WTC11 (cell line): ENCODE measurements around the gene KNDC1. TPM values are rescaled to one million over a fixed set of nuclear protein-coding genes. Genes with fewer than 3 reads are reported as not detected.

Source experiments
- ATAC-seq: fragments of 200-7000 bp; cut with Tn5 transposase; 2 replicates; pipeline ENCODE4 v1.10.0; 2021; ENCODE audit warnings: mild to moderate bottlenecking, moderate library complexity
- CTCF ChIA-PET: fragments of 300-600 bp; sonication (Branson Sonifier 250); formaldehyde crosslinking; loops from one replicate; lab custom pipeline; 2021; ENCODE audit warnings: antibody characterized with exemption; lab: Charles Lee
- POLR2A ChIA-PET: fragments of 350-600 bp; sonication (Branson Sonifier 250); formaldehyde crosslinking; loops from one replicate; lab custom pipeline; 2021; ENCODE audit warnings: antibody characterized with exemption; lab: Charles Lee
- DNase-seq: peaks from one replicate; pipeline ENCODE4 v3.0.0; 2021; ENCODE audit warnings: low spot score
- H3K27ac Mint-ChIP-seq: 2 replicates; pipeline ENCODE4 v1.8.0; 2021; ENCODE audit warnings: mixed read lengths
- H3K27me3 Mint-ChIP-seq: 2 replicates; pipeline ENCODE4 v1.8.0; 2021; ENCODE audit warnings: low read depth, mild to moderate bottlenecking, moderate library complexity, mixed read lengths
- H3K36me3 Mint-ChIP-seq: 2 replicates; pipeline ENCODE4 v1.8.0; 2021; ENCODE audit warnings: mixed read lengths
- H3K4me1 Mint-ChIP-seq: 2 replicates; pipeline ENCODE4 v1.8.0; 2022; ENCODE audit warnings: mixed read lengths
- H3K4me3 Mint-ChIP-seq: 2 replicates; pipeline ENCODE4 v1.8.0; 2021; ENCODE audit warnings: mild to moderate bottlenecking, moderate library complexity, mixed read lengths
- H3K9me3 Mint-ChIP-seq: 2 replicates; pipeline ENCODE4 v1.8.0; 2021; ENCODE audit warnings: mixed read lengths
- CBFB ChIP-seq: sonication (generic); formaldehyde crosslinking; IDR thresholded peaks from 2 replicates; pipeline ENCODE4 v1.8.1; 2022; ENCODE audit warnings: mild to moderate bottlenecking, low read depth, missing genetic modification reagents
- CDX4 ChIP-seq: fragments of 250-450 bp; sonication (Bioruptor Pico); IDR thresholded peaks from 2 replicates; pipeline ENCODE4 v1.9.0; 2021; ENCODE audit warnings: moderate library complexity, mild to moderate bottlenecking, inconsistent platforms, borderline replicate concordance
- E2F1 ChIP-seq: sonication (generic); formaldehyde crosslinking; IDR thresholded peaks from 2 replicates; pipeline ENCODE4 v1.8.0; 2022; ENCODE audit warnings: mild to moderate bottlenecking, missing genetic modification reagents
- ERG ChIP-seq: fragments of 250-450 bp; sonication (Bioruptor Pico); IDR thresholded peaks from 2 replicates; pipeline ENCODE4 v1.8.0; 2021; ENCODE audit warnings: mild to moderate bottlenecking
- FOXJ3 ChIP-seq: sonication (generic); formaldehyde crosslinking; IDR thresholded peaks from 2 replicates; pipeline ENCODE4 v1.9.0; 2021; ENCODE audit warnings: missing genetic modification reagents, mild to moderate bottlenecking, borderline replicate concordance
- FOXP1 ChIP-seq: sonication (generic); formaldehyde crosslinking; IDR thresholded peaks from 2 replicates; pipeline ENCODE4 v1.8.0; 2022; ENCODE audit warnings: missing genetic modification reagents, mild to moderate bottlenecking, moderate library complexity, borderline replicate concordance
- GTF2I ChIP-seq: fragments of 250-450 bp; sonication (Bioruptor Pico); conservative IDR thresholded peaks from 2 replicates; pipeline ENCODE4 v1.4.0; 2021; ENCODE audit warnings: mild to moderate bottlenecking
- PREB ChIP-seq: sonication (generic); formaldehyde crosslinking; IDR thresholded peaks from 2 replicates; pipeline ENCODE4 v1.8.1; 2022; ENCODE audit warnings: mild to moderate bottlenecking, missing genetic modification reagents, moderate library complexity, borderline replicate concordance
- PRRX2 ChIP-seq: fragments of 250-450 bp; sonication (Bioruptor Pico); IDR thresholded peaks from 2 replicates; pipeline ENCODE4 v1.8.0; 2021; ENCODE audit warnings: mild to moderate bottlenecking
- USF1 ChIP-seq: sonication (generic); formaldehyde crosslinking; IDR thresholded peaks from 2 replicates; pipeline ENCODE4 v1.8.0; 2022; ENCODE audit warnings: mild to moderate bottlenecking, missing genetic modification reagents
- ZNF138 ChIP-seq: sonication (generic); formaldehyde crosslinking; conservative IDR thresholded peaks from 2 replicates; pipeline ENCODE4 v1.8.1; 2022; ENCODE audit warnings: mild to moderate bottlenecking, moderate library complexity, missing genetic modification reagents
- ZNF232 ChIP-seq: sonication (generic); formaldehyde crosslinking; IDR thresholded peaks from 2 replicates; pipeline ENCODE4 v1.8.0; 2022; ENCODE audit warnings: mild to moderate bottlenecking, missing genetic modification reagents
- total RNA-seq: library from RNA; stranded (reverse); gene quantifications from 3 replicates; pipeline ENCODE4 v1.2.3, GENCODE V29; 2021
- TF ChIP-seq, protein P1 (sequence below): sonication (generic); formaldehyde crosslinking; IDR thresholded peaks from 2 replicates; pipeline ENCODE4 v1.8.0; 2023; ENCODE audit warnings: mild to moderate bottlenecking, missing genetic modification reagents
- TF ChIP-seq, protein P2 (sequence below): sonication (generic); formaldehyde crosslinking; IDR thresholded peaks from 2 replicates; pipeline ENCODE4 v1.8.0; 2022; ENCODE audit warnings: mild to moderate bottlenecking, missing genetic modification reagents
- TF ChIP-seq, protein P3 (sequence below): sonication (generic); formaldehyde crosslinking; conservative IDR thresholded peaks from 2 replicates; pipeline ENCODE4 v1.8.1; 2022; ENCODE audit warnings: mild to moderate bottlenecking, missing genetic modification reagents

Gene KNDC1
- total RNA-seq, 1 experiment from 2014 or later, result 26.6 TPM

GRCh38 chr10:133125901-133126300 lies 34.1 kb upstream of the KNDC1 start (continued):
- TF ChIP-seq ERG (CRISPR knock-in tag) (no peak), CBFB (CRISPR knock-in tag) (no peak), CDX4 (CRISPR knock-in tag) (no peak), ZNF138 (CRISPR knock-in tag) (no peak), PRRX2 (CRISPR knock-in tag) (no peak), E2F1 (CRISPR knock-in tag) (no peak), USF1 (no peak)
- TF ChIP-seq, protein P1, sequence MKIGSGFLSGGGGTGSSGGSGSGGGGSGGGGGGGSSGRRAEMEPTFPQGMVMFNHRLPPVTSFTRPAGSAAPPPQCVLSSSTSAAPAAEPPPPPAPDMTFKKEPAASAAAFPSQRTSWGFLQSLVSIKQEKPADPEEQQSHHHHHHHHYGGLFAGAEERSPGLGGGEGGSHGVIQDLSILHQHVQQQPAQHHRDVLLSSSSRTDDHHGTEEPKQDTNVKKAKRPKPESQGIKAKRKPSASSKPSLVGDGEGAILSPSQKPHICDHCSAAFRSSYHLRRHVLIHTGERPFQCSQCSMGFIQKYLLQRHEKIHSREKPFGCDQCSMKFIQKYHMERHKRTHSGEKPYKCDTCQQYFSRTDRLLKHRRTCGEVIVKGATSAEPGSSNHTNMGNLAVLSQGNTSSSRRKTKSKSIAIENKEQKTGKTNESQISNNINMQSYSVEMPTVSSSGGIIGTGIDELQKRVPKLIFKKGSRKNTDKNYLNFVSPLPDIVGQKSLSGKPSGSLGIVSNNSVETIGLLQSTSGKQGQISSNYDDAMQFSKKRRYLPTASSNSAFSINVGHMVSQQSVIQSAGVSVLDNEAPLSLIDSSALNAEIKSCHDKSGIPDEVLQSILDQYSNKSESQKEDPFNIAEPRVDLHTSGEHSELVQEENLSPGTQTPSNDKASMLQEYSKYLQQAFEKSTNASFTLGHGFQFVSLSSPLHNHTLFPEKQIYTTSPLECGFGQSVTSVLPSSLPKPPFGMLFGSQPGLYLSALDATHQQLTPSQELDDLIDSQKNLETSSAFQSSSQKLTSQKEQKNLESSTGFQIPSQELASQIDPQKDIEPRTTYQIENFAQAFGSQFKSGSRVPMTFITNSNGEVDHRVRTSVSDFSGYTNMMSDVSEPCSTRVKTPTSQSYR, result no peak
- TF ChIP-seq, all 79 proteins: peak for 0

- CTCF ChIA-PET, result interaction anchor here (0.6 to 1.8 kb wide), 4 partner anchors 66 to 361 kb away, joined by 3 to 11 read pairs (median 7); no protein-coding TSS in a partner anchor
- H3K27ac Mint-ChIP-seq, result no peak overlapping the region
- no peak overlapping the region for H3K4me3 Mint-ChIP-seq
- TF ChIP-seq E2F1 (CRISPR knock-in tag), result no peak
- no peak for TF ChIP-seq ZNF232 (CRISPR knock-in tag)
- TF ChIP-seq, all 79 proteins: peak for 0
- Mint-ChIP-seq H3K4me1 (no peaks in the 10 kb centered on the region), H3K27me3 (no peaks in the 10 kb centered on the region), H3K36me3 (no peaks in the 10 kb centered on the region), H3K9me3 (no peaks in the 10 kb centered on the region)
- POLR2A ChIA-PET, result no interaction called here
- DNase-seq (no peak), ATAC-seq (no peak)
Observed at GRCh38 chr10:133126431-133127290, 33.4 kb upstream of the KNDC1 start.

GRCh38 chr10:133127291-133128125 lies 32.5 kb upstream of the KNDC1 start:
- Mint-ChIP-seq H3K9me3 (no peaks in the 10 kb centered on the region), H3K4me3 (no peak overlapping the region), H3K27me3 (no peaks in the 10 kb centered on the region), H3K4me1 (no peaks in the 10 kb centered on the region), H3K27ac (no peak overlapping the region), H3K36me3 (no peaks in the 10 kb centered on the region)
- ChIA-PET POLR2A (no interaction called here), CTCF (interaction anchor here (0.7 to 1.8 kb wide), 13 partner anchors 13 to 267 kb away, joined by 3 to 11 read pairs (median 4); no protein-coding TSS in a partner anchor)
- DNase-seq (peak; percentile 80), ATAC-seq (peak; percentile 62)
- TF ChIP-seq GTF2I (CRISPR knock-in tag), result no peak
- no peak for TF ChIP-seq CBFB (CRISPR knock-in tag)
- no peak for TF ChIP-seq FOXJ3 (CRISPR knock-in tag)
- TF ChIP-seq FOXP1 (CRISPR knock-in tag), result no peak
- TF ChIP-seq PREB (CRISPR knock-in tag), result no peak
- TF ChIP-seq ZNF138 (CRISPR knock-in tag), result no peak
- TF ChIP-seq, protein P2, sequence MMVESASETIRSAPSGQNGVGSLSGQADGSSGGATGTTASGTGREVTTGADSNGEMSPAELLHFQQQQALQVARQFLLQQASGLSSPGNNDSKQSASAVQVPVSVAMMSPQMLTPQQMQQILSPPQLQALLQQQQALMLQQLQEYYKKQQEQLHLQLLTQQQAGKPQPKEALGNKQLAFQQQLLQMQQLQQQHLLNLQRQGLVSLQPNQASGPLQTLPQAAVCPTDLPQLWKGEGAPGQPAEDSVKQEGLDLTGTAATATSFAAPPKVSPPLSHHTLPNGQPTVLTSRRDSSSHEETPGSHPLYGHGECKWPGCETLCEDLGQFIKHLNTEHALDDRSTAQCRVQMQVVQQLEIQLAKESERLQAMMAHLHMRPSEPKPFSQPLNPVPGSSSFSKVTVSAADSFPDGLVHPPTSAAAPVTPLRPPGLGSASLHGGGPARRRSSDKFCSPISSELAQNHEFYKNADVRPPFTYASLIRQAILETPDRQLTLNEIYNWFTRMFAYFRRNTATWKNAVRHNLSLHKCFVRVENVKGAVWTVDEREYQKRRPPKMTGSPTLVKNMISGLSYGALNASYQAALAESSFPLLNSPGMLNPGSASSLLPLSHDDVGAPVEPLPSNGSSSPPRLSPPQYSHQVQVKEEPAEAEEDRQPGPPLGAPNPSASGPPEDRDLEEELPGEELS (CRISPR knock-in tag), result no peak
- TF ChIP-seq USF1, result no peak
- TF ChIP-seq, protein P3, sequence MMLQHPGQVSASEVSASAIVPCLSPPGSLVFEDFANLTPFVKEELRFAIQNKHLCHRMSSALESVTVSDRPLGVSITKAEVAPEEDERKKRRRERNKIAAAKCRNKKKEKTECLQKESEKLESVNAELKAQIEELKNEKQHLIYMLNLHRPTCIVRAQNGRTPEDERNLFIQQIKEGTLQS (CRISPR knock-in tag), result no peak
